Raji (cell line): ENCODE measurements around the gene FXYD5.

ENCODE experiments used
- POLR2A ChIP-seq: IDR thresholded peaks from 2 replicates; pipeline ENCODE4 v1.6.1; 2011; ENCODE audit warnings: low read depth, low read length, control low read depth; ENCODE audit not compliant: insufficient read depth

Gene FXYD5

DNA sequence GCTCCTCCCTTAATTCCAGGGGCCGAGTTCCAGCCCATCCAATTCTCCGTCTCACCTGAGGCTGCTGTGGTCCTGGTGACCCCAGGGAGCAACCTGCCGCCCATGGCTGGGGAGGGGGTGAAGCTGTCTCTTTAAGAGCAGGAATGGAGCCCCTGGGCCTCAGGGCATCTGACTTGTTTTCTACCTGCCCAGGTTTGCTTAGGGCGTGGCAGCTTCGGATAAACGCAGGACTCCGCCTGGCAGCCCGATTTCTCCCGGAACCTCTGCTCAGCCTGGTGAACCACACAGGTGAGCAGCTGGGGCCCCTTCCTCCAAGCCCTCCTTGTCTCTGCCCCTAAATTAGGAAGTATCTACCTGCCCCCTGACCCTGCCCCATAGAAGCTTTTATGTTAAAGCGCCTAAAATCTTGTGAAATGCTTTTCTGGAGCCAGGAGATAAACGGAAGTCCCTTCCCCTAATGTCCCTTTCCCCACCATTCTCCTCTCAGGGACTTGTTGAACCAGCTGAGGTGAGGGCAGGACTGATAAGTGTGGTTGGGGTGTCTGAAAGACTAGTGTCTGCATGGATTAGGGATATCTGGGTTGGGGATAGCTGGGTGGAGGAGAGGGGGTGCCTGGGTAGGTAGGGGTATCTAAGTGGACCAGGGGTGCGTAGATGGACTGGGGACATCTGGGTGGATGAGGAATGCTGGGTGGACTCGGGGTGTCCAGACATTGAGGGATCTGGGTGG, 38.3 kb upstream of the FXYD5 start:
- TF ChIP-seq POLR2A: no peak

DNA sequence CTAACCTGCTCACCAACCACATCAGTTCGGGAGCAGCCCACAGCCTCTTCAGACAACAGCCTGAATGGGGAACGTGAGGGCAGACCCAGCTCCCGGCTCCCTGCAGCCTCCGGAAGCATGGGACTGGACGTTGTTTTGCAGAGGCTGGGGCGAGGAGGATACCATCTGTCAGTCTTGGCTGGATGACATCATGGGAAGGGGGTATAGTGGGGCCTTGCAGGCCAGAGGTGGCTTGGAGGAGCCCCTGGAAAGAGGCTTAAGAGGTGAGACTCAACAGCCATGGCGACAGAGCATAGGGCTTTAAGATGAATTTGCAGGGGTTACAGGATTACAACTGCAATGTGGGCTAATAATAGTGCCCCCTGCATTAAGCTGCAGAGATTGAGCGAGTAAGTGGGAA, 37.4 kb upstream of the FXYD5 start:
- no peak for TF ChIP-seq POLR2A

DNA sequence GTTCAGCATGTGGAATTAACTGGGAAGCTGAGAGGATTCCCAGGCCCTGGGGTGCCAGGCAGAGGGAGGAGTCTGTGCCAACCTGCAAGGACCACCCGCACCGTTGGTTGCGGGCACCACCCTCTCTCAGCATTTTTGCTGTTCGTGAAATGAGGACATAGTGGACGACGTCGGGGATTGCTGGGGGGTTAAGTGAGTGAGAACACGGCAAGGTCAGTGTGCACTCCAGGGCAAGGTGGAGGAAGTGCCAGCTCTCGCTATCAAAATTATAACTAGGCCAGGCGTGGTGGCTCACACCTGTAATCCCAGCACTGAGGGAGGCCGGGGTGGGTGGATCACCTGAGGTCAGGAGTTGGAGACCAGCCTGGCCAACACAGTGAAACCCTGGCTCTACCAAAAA, 36.7 kb upstream of the FXYD5 start:
- no peak for TF ChIP-seq POLR2A

DNA sequence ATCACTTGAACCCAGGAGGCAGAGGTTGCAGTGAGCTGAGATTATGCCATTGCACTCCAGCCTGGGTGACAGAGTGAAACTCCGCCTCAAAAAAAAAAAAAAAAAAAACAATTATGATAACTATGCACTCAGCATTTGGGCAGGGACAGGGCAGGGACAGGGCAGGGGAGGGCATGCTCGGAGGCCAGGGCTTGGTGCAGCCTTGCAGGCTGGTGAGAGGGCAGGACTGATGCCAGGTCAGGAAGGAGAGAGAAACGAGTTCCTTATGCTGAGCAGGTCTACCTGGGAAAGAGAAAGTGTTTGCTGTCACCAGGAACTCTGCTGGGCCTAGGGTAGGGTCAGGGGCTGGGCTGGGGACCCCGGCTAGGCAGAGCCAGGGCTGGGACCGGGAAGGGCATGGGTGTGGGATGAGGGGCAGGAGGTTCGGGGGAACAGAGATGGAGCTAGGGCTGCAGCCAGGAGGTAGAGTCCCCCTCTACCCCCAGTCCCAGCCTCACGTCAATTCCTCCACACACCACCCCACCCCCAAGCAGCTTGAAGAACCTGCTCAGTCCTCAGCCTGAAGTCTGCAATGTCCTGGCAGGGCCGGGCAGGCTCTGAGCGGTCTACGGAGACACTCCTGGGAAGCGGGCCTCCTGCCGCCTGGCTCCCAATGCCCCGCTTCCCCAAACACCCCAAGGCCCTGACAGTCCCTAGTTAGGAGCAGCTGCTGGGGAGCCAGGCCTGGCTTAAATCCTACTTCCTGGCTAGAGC, 36.1 kb upstream of the FXYD5 start:
- no peak for TF ChIP-seq POLR2A

DNA sequence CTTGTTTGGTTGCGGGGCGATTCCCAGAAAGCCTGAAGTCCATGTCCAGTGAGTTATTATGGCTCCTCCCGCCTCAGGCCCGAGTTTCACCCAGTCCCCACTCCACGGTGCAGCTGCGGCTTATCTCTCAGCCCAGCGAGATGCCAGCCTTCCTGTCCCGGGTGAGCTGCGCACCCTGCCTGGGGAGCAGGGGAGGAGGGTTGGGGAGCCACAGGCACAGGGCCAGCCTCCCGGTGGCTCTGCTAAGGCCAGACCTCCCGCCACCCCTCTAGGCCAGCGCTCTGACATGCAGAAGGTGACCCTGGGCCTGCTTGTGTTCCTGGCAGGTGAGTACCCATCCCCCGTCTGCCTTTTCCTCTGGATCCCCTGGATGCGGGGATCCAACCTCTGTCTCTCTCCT, 35.4 kb upstream of the FXYD5 start:
- no peak for TF ChIP-seq POLR2A

DNA sequence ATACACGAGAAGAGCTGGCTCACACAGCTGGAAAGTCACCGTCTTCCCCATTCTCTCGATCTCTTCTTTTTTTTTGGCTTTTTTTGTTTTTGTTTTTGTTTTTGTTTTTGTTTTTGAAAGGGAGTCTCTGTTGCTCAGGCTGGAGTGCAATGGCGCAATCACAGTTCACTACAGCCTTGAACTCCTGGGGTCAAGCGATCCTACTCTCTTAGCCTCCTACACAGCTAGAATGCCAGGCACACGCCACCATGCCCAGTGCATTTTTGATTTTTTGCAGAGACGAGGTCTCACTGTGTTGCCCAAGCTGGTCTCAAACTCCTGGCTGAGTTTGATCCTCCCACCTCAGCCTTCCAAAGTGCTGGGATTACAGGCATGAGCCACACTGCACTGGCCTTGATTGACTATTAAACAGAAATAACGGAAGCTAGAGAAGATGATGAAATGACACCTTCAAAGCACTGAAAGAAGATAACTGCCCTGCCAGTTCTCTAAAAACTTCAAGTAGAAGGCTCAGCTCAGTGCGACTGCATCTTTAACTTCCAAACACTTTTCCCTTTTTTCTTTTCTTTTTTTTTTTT, 34.9 kb upstream of the FXYD5 start:
- TF ChIP-seq POLR2A: no peak

DNA sequence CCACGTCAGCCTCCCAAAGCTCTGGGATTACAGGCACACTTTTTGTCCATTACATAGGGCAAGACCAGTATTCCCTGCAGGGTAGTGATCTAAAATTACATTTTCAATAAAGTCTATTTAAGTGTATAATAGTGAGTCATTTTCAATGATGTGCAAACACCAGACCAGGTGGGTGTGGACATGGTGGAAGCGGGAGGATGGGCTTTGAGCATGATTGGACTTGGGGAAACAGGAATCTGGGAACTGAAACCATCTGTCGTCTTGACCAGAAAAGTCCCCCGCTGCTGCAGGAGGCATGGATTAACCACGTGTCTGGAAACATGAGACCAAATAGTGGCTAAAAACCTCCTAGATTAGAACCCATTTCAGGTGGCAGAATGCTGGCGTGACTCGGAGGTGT, 34.0 kb upstream of the FXYD5 start:
- no peak for TF ChIP-seq POLR2A

DNA sequence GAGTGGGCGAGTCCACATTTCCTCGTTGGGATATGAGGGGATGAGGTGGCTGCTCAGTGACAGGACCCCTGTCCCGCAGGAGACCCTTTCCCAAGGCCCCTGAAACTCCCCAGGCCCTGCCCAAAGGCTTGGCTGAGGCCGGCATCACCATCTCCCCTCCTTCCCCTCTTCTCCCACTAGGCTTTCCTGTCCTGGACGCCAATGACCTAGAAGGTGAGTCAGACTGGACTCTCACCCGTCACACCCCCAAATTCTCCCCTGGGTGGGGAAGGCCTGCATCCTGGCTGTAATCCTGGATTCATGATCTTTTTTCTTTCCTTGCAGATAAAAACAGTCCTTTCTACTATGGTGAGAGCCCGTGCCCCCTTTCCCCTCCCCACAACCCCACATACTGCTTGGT, 33.6 kb upstream of the FXYD5 start:
- no peak for TF ChIP-seq POLR2A

DNA sequence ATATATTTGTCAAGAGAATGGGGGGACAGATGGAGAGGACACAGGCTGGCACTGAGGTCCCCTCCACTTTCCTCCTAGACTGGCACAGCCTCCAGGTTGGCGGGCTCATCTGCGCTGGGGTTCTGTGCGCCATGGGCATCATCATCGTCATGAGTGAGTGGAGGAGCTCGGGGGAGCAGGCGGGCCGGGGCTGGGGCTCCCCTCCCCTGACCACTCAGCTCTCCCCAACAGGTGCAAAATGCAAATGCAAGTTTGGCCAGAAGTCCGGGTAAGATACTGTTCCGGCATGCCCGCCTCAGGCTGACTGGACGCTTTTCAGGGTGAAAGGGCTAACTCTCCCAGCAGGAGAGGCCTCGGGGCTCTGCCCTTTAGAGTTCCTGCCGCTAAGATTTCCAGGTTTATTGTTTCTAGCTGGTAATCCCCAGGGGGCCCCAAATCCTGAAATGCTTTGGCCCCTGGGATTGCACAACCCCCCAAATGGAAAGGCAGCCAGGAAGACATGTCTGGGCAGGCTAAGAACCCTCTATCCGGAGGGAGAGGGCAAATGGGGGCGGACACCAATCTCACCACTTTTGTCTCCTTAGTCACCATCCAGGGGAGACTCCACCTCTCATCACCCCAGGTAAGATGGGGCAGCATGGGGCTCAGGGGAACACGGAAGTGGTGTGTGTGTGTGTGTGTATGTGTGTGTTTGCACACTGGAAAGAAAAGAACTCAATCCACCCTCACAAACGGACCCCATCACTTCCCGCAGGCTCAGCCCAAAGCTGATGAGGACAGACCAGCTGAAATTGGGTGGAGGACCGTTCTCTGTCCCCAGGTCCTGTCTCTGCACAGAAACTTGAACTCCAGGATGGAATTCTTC, 31.6 kb upstream of the FXYD5 start:
- TF ChIP-seq POLR2A: no peak

DNA sequence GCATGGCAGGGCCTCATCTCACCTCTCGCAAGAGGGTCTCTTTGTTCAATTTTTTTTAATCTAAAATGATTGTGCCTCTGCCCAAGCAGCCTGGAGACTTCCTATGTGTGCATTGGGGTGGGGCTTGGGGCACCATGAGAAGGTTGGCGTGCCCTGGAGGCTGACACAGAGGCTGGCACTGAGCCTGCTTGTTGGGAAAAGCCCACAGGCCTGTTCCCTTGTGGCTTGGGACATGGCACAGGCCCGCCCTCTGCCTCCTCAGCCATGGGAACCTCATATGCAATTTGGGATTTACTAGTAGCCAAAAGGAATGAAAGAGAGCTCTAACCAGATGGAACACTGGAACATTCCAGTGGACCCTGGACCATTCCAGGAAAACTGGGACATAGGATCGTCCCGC, 31.0 kb upstream of the FXYD5 start:
- no peak for TF ChIP-seq POLR2A

DNA sequence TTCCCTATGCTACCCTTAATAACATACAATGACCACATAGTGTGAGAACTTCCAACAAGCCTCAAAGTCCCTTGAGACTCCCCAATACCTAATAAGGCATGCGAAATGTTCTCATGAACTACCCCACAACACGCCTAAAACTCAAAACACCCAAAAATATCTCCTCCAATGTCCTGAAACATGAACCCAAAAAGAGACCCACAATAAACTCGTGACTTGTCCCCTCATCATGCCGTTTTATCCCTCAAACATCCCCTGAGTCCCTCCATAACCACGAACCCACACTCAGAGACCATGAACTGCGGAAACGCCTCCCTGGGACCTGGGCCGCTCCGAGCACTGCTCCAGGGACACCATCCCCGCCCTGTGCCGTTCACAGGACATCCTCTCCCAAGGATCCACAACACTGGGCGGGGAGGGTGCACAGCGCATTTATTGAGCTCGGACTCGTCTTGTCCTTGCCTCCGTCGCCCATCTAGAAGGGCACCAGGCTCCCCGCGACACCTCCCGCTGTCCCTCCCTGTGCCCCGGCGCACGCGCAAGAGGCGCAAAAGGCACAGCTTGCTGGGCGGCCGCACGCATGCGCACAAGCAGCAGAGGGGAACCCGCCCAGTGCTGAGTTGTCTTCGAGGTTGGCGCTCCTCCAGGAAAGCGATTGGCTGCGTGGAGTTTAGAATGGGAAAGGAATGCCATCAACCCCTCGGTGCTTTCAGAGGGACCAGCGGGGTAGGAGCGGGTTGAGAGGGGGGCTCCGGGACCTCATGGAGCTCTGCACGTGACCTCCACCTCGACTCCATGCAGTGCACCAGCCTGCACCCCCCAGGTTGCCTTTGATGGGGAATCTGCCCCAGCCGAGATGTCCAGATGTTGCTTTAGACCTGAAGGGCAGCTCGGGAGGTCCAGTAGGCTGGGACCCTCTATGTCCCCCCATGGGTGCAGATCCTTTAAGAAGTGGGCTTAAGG, 30.2 kb upstream of the FXYD5 start:
- TF ChIP-seq POLR2A: peak; percentile 83

DNA sequence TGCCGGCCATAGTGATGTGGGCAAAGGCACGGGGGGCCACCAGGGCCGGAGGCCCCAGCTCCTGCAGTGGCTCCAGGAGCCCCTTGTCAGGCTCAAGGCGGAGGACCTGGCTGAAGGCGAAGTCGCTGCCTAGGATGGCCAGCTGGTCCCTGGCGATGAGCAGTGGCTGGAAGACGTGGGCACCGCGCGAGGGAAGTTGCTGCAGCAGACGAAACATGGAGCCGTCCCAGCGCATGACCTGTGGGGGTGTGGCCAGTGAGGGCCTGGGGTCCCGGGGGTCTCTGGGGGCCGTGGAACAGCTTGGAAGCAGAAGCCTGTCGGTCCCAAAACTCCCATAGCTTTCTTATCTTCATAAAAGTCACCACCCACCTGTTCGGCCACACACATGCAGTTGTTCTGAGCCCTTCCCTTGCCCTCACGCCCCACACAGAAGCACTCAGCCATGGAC, 29.2 kb upstream of the FXYD5 start:
- no peak for TF ChIP-seq POLR2A

DNA sequence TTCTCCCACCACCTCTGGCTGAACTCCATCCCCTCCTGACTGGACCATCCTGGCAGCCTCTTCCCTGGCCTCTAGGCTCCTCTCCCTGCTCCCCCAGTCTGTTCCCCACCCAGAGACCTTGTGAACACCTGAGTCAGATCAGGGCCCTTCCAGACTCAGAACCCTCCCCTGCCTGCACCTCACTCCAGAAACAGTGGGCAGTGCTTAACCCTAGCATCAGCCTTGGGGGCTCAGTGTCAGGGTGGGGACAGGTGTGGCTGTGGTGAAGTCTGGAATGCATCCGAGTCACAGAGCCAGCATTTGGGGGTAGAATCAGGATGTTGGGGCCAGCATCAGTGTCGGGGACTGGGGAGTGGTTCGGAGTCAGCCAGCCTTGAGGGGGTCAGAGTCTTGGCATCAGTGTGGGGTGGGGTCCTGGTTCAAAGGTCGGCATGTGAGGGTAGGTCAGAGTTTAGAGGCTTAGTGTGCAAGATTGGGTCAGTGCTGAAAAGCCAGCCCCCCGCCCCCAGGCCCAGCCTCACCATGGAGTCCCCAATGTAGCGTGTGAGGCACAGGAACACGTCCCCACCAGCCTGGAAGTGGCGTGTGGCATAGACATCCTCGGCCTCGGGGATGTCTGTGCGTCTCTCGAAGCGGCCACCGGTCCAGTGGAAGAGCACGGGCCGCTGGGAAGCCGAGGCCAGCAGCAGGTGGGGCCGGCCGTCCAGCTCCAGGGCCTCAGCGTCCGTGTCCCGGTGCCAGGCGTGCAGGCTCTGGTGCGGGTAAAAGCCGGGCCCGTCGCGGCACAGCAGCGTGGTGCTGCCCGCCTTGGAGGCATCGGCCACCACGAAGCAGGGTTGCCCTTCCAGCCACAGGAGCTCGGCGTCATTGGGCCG, 28.5 kb upstream of the FXYD5 start:
- no peak for TF ChIP-seq POLR2A

DNA sequence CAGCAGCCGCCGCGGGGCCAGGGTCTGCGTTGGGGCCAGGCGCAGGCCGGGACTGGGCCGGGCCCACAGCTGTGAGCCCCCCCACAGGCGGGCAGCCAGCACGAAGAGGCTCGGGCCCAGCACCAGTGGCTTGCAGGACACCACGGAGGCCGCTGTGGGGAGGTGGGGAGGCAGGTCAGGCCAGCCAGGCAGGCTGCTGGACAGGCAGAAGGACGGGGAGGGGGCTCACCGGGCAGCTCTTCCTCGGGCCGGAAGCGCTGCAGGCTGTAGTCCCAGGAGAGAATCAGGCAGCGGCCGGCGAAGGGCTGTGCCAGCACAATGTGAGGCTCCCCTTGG, 27.9 kb upstream of the FXYD5 start:
- TF ChIP-seq POLR2A: no peak

DNA sequence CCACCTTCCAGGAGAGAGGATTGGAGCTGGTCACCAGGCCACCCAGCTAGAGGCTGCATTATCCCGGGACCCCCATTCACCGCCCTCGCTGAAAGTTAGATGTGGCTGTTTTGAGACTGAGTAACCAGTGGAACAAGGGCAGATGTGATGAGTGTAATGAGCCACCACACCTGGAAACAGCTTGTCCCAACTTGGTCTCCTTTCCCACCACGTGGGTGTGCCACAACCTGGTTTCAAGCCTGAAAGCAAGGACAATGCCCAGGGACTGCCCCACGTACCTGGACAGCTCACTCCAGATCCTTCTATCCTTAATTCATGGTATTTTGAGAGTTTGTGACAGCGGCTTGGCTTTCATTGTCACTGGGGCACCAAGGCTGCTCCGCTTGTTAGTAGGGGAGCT, 26.7 kb upstream of the FXYD5 start:
- TF ChIP-seq POLR2A: no peak
